Naive thymus-derived CD4-positive, alpha-beta T cell (primary cell): ENCODE results near the gene C1QTNF3. TPM values are rescaled to one million over a fixed set of nuclear protein-coding genes. Genes with fewer than 3 reads are reported as not detected.
"Not testable (repeated sequence)": the region's sequence is repeated elsewhere in the genome, so short reads cannot be mapped to it uniquely, and the experiment has no call there.

ENCODE experiments used
- ATAC-seq: fragments of 150-1000 bp; cut with Tn5 transposase; 2 replicates; pipeline ENCODE4 v1.10.0; 2021; ENCODE audit warnings: mild to moderate bottlenecking, moderate library complexity
- CTCF ChIA-PET: fragments of 350-600 bp; sonication (Branson Sonifier 250); formaldehyde crosslinking; loops from one replicate; lab custom pipeline; 2021; ENCODE audit warnings: antibody characterized with exemption; lab: Charles Lee
- POLR2A ChIA-PET: fragments of 350-600 bp; sonication (Branson Sonifier 250); formaldehyde crosslinking; loops from one replicate; lab custom pipeline; 2021; ENCODE audit warnings: antibody characterized with exemption, inconsistent platforms; lab: Charles Lee
- DNase-seq, 9 donors: peaks; one replicate each; pipeline versions ENCODE4 v3.0.0 to v3.0.0-alpha.2; 2020 to 2022; ENCODE audit warnings: mixed read lengths in 1 of 9
- H3K27ac ChIP-seq: one replicate; pipeline ENCODE4 v1.7.0; 2013; ENCODE audit warnings: mild to moderate bottlenecking, low read depth, low read length, moderate library complexity
- H3K27me3 ChIP-seq, 2 donors: one replicate each; pipeline ENCODE4 v1.7.0; 2013; ENCODE audit warnings: low read length in 2 of 2, mild to moderate bottlenecking in 2 of 2, moderate library complexity in 2 of 2; ENCODE audit not compliant: control insufficient read depth in 2 of 2, insufficient read depth in 2 of 2
- H3K36me3 ChIP-seq, 3 experiments: 1 replicate in 2 of 3; 2 replicates in 1 of 3; pipeline ENCODE4 v1.7.0; 2013; ENCODE audit warnings: low read length in 3 of 3, mild to moderate bottlenecking in 3 of 3, moderate library complexity in 1 of 3; ENCODE audit not compliant: insufficient read depth in 3 of 3, control insufficient read depth in 2 of 3
- H3K4me1 ChIP-seq, 2 donors: one replicate each; pipeline ENCODE4 v1.7.0; 2013; ENCODE audit warnings: low read length in 2 of 2, mild to moderate bottlenecking in 2 of 2, moderate library complexity in 1 of 2; ENCODE audit not compliant: control insufficient read depth in 2 of 2, insufficient read depth in 2 of 2
- H3K4me3 ChIP-seq: 2 replicates; pipeline ENCODE4 v1.7.0; 2013; ENCODE audit warnings: mild to moderate bottlenecking, low read length
- H3K9me3 ChIP-seq, 3 experiments: 1 replicate in 2 of 3; 2 replicates in 1 of 3; pipeline ENCODE4 v1.7.0; 2013; ENCODE audit warnings: low read length in 3 of 3; ENCODE audit not compliant: control insufficient read depth in 2 of 3
- H3K27ac Mint-ChIP-seq, 9 donors: one replicate each; pipeline ENCODE4 v1.8.0; 2020 to 2022; ENCODE audit warnings: mixed read lengths in 9 of 9, mild to moderate bottlenecking in 8 of 9, moderate library complexity in 5 of 9, inconsistent platforms in 2 of 9
- H3K27me3 Mint-ChIP-seq, 5 donors: one replicate each; pipeline ENCODE4 v1.8.0; 2021 to 2022; ENCODE audit warnings: mixed read lengths in 5 of 5, mild to moderate bottlenecking in 1 of 5
- H3K36me3 Mint-ChIP-seq, 5 donors: one replicate each; pipeline ENCODE4 v1.8.0; 2020 to 2022; ENCODE audit warnings: mixed read lengths in 5 of 5, mild to moderate bottlenecking in 3 of 5, inconsistent platforms in 1 of 5
- H3K4me1 Mint-ChIP-seq, 7 donors: one replicate each; pipeline ENCODE4 v1.8.0; 2020 to 2022; ENCODE audit warnings: mixed read lengths in 7 of 7, mild to moderate bottlenecking in 3 of 7, inconsistent platforms in 1 of 7
- H3K4me3 Mint-ChIP-seq, 10 donors: one replicate each; pipeline ENCODE4 v1.8.0; 2020 to 2022; ENCODE audit warnings: mild to moderate bottlenecking in 10 of 10, mixed read lengths in 10 of 10, moderate library complexity in 6 of 10, inconsistent platforms in 2 of 10
- H3K9me3 Mint-ChIP-seq, 11 donors: one replicate each; pipeline ENCODE4 v1.8.0; 2020 to 2022; ENCODE audit warnings: mixed read lengths in 11 of 11, mild to moderate bottlenecking in 4 of 11, inconsistent platforms in 1 of 11, moderate library complexity in 1 of 11
- intact Hi-C, 2 donors: fragments of 100-400 bp; cut with micrococcal nuclease; formaldehyde crosslinking; loops; one replicate each; pipeline ENCODE4 v1.15.1; 2023
- polyA plus RNA-seq, 2 donors: library from polyadenylated mRNA; unstranded; fragments of 300-500 nt; fragmentation: Illumina TruSeq; gene quantifications; one replicate each; pipeline ENCODE4 v1.2.3, GENCODE V29; 2021
- total RNA-seq, 6 experiments: library from RNA in 5 of 6; stranded (reverse) in 5 of 6; gene quantifications; 1 replicate in 5 of 6; 2 replicates in 1 of 6; pipeline ENCODE4 v1.2.3 and lab custom pipeline; 2021 to 2026

Gene C1QTNF3
- total and polyA plus RNA-seq, 7 experiments from 2014 or later: 0.32 to 8.8 (median 5.8) TPM

- H3K9me3 Mint-ChIP-seq, intact Hi-C loops, H3K27me3 Mint-ChIP-seq, H3K4me3 Mint-ChIP-seq, H3K4me1 Mint-ChIP-seq, H3K27me3 ChIP-seq, H3K27ac ChIP-seq, CTCF ChIA-PET, H3K9me3 ChIP-seq, POLR2A ChIA-PET, ATAC-seq, H3K27ac Mint-ChIP-seq, H3K36me3 ChIP-seq, DNase-seq, H3K4me1 ChIP-seq, H3K4me3 ChIP-seq: not testable (repeated sequence)
- peaks cover 0 to 11% (median 5%) of the 10 kb centered on the region in 5 donors for H3K36me3 Mint-ChIP-seq
Observed at GRCh38 chr5:34076719-34077364, 33.8 kb upstream of the C1QTNF3 start.

GRCh38 chr5:34074472-34074871, 31.5 kb upstream of the C1QTNF3 start:
- intact Hi-C loops, H3K27ac ChIP-seq, H3K9me3 Mint-ChIP-seq, H3K4me3 Mint-ChIP-seq, H3K4me1 ChIP-seq, H3K27me3 ChIP-seq, H3K27ac Mint-ChIP-seq, DNase-seq, CTCF ChIA-PET, H3K9me3 ChIP-seq, H3K4me3 ChIP-seq, POLR2A ChIA-PET, ATAC-seq, H3K36me3 ChIP-seq, H3K4me1 Mint-ChIP-seq, H3K27me3 Mint-ChIP-seq: not testable (repeated sequence)
- peaks cover 0 to 14% (median 5%) of the 10 kb centered on the region in 5 donors for H3K36me3 Mint-ChIP-seq

GRCh38 chr5:34074071-34074470, 31.1 kb upstream of the C1QTNF3 start:
- H3K4me3 ChIP-seq, H3K27me3 ChIP-seq, POLR2A ChIA-PET, DNase-seq, ATAC-seq, H3K4me1 Mint-ChIP-seq, H3K27me3 Mint-ChIP-seq, H3K9me3 Mint-ChIP-seq, H3K4me3 Mint-ChIP-seq, intact Hi-C loops, H3K4me1 ChIP-seq, CTCF ChIA-PET, H3K27ac ChIP-seq, H3K27ac Mint-ChIP-seq, H3K9me3 ChIP-seq, H3K36me3 ChIP-seq: not testable (repeated sequence)
- H3K36me3 Mint-ChIP-seq: peaks cover 0 to 12% (median 5%) of the 10 kb centered on the region in 5 donors

- ATAC-seq, H3K4me1 Mint-ChIP-seq, DNase-seq, H3K27me3 Mint-ChIP-seq, H3K4me3 Mint-ChIP-seq, H3K4me3 ChIP-seq, intact Hi-C loops, POLR2A ChIA-PET, H3K9me3 Mint-ChIP-seq, H3K36me3 ChIP-seq, CTCF ChIA-PET, H3K4me1 ChIP-seq, H3K27me3 ChIP-seq, H3K9me3 ChIP-seq, H3K27ac ChIP-seq, H3K27ac Mint-ChIP-seq: not testable (repeated sequence)
- peaks cover 0 to 26% (median 18%) of the 10 kb centered on the region in 5 donors for H3K36me3 Mint-ChIP-seq
Observed at GRCh38 chr5:34070626-34071025, 27.6 kb upstream of the C1QTNF3 start.

GRCh38 chr5:34064656-34065055, 21.6 kb upstream of the C1QTNF3 start:
- no peaks in the 10 kb centered on the region for H3K9me3 ChIP-seq
- Mint-ChIP-seq H3K4me1 (peaks cover 0 to 6% (median 0%) of the 10 kb centered on the region in 7 donors), H3K36me3 (peaks cover 10 to 66% (median 48%) of the 10 kb centered on the region in 5 donors), H3K27ac (no peak overlapping the region), H3K27me3 (no peaks in the 10 kb centered on the region), H3K9me3 (peaks cover 0 to 8% (median 5%) of the 10 kb centered on the region in 11 donors), H3K4me3 (no peak overlapping the region)
- no peaks in the 10 kb centered on the region for H3K27me3 ChIP-seq
- POLR2A ChIA-PET: no interaction called here
- DNase-seq (no peak), ATAC-seq (no peak)
- CTCF ChIA-PET: no interaction called here
- peaks cover 0 to 8% (median 0%) of the 10 kb centered on the region in 3 experiments for H3K36me3 ChIP-seq
- intact Hi-C loops: no loop called here
- H3K4me1 ChIP-seq: no peaks in the 10 kb centered on the region
- H3K27ac ChIP-seq: no peak overlapping the region
- H3K4me3 ChIP-seq: no peak overlapping the region

GRCh38 chr5:34062419-34062818, 19.4 kb upstream of the C1QTNF3 start:
- Mint-ChIP-seq H3K27ac (no peak overlapping the region), H3K4me3 (no peak overlapping the region), H3K4me1 (peaks cover 0 to 6% (median 0%) of the 10 kb centered on the region in 7 donors), H3K36me3 (peaks cover 10 to 76% (median 57%) of the 10 kb centered on the region in 5 donors), H3K9me3 (peaks cover 0 to 8% (median 5%) of the 10 kb centered on the region in 11 donors), H3K27me3 (no peaks in the 10 kb centered on the region)
- Histone ChIP-seq H3K9me3 (no peaks in the 10 kb centered on the region), H3K27me3 (no peaks in the 10 kb centered on the region), H3K27ac (no peak overlapping the region), H3K36me3 (peaks cover 0 to 8% (median 0%) of the 10 kb centered on the region in 3 experiments), H3K4me1 (no peaks in the 10 kb centered on the region), H3K4me3 (no peak overlapping the region)
- ChIA-PET CTCF (no interaction called here), POLR2A (no interaction called here)
- ATAC-seq (no peak), DNase-seq (no peak)
- intact Hi-C loops: no loop called here

- Mint-ChIP-seq H3K27ac (no peak overlapping the region), H3K9me3 (peaks cover 0 to 5% (median 3%) of the 10 kb centered on the region in 11 donors), H3K36me3 (peaks cover 10 to 72% (median 53%) of the 10 kb centered on the region in 5 donors), H3K4me1 (peaks cover 0 to 6% (median 0%) of the 10 kb centered on the region in 7 donors), H3K4me3 (no peak overlapping the region), H3K27me3 (no peaks in the 10 kb centered on the region)
- no peaks in the 10 kb centered on the region for H3K4me1 ChIP-seq
- H3K27me3 ChIP-seq: no peaks in the 10 kb centered on the region
- no peak overlapping the region for H3K4me3 ChIP-seq
- intact Hi-C loops: no loop called here
- no peak overlapping the region for H3K27ac ChIP-seq
- peaks cover 0 to 8% (median 0%) of the 10 kb centered on the region in 3 experiments for H3K36me3 ChIP-seq
- no peak for DNase-seq
- ChIA-PET CTCF (no interaction called here), POLR2A (no interaction called here)
- ATAC-seq: no peak
- no peaks in the 10 kb centered on the region for H3K9me3 ChIP-seq
Observed at GRCh38 chr5:34061993-34062392, 19.0 kb upstream of the C1QTNF3 start.
